Ramos (cell line): ENCODE data around the gene TTBK1.

Source experiments
- in situ Hi-C: fragments of 300-500 bp; cut with MboI; formaldehyde crosslinking; loops from one replicate; pipeline ENCODE4 v1.14.3; 2022; ENCODE audit warnings: low sequenced_read_pairs; ENCODE audit not compliant: unreplicated experiment

TTBK1 gene

GRCh38 chr6:43222418-43223059 is 20.7 kb upstream of the TTBK1 start:
- in situ Hi-C loops = no loop called here

- in situ Hi-C loops = no loop called here
Measured at GRCh38 chr6:43223175-43223574, 20.1 kb upstream of the TTBK1 start.

GRCh38 chr6:43226192-43226851 is 17.0 kb upstream of the TTBK1 start:
- in situ Hi-C loops = no loop called here

GRCh38 chr6:43228951-43229802 is 14.1 kb upstream of the TTBK1 start, which contains the start of gene DNPH1:
Gene DNPH1, minus strand, starts transcription at chr6:43229481. Its CDS starts 25 bp downstream, at chr6:43229456.
- in situ Hi-C loops = no loop called here

GRCh38 chr6:43229803-43230620 is 13.3 kb upstream of the TTBK1 start:
- in situ Hi-C loops = no loop called here

- in situ Hi-C loops = no loop called here
Measured at GRCh38 chr6:43231053-43231452, 12.2 kb upstream of the TTBK1 start.

GRCh38 chr6:43231735-43232450 is 11.4 kb upstream of the TTBK1 start:
- in situ Hi-C loops = no loop called here

- in situ Hi-C loops = no loop called here
Measured at GRCh38 chr6:43235841-43236240, 7.4 kb upstream of the TTBK1 start.

- in situ Hi-C loops = no loop called here
Measured at GRCh38 chr6:43239054-43239453, 4.2 kb upstream of the TTBK1 start.

- in situ Hi-C loops = no loop called here
Measured at GRCh38 chr6:43240950-43241349, 2.3 kb upstream of the TTBK1 start.

GRCh38 chr6:43241446-43241845 is 1.8 kb upstream of the TTBK1 start:
- in situ Hi-C loops = no loop called here

- in situ Hi-C loops = no loop called here
Measured at GRCh38 chr6:43243664-43244321, 512 bp downstream of the TTBK1 start.

- in situ Hi-C loops = no loop called here
Measured at GRCh38 chr6:43246301-43247113, 3.2 kb downstream of the TTBK1 start.

- in situ Hi-C loops = no loop called here
Measured at GRCh38 chr6:43247114-43247999, 4.1 kb downstream of the TTBK1 start.

- in situ Hi-C loops = no loop called here
Measured at GRCh38 chr6:43248101-43248500, 4.8 kb downstream of the TTBK1 start.

- in situ Hi-C loops = no loop called here
Measured at GRCh38 chr6:43248791-43249190, 5.5 kb downstream of the TTBK1 start.

- in situ Hi-C loops = no loop called here
Measured at GRCh38 chr6:43250992-43251373, 7.7 kb downstream of the TTBK1 start.
